Heart right ventricle (tissue), 16 donors: ENCODE results near the gene TXN2. TPM values are rescaled to one million over a fixed set of nuclear protein-coding genes. Genes with fewer than 3 reads are reported as not detected.

Experiments used
- ATAC-seq, 8 donors: fragments of 200-7000 bp; cut with Tn5 transposase; one replicate each; pipeline ENCODE4 v1.9.1; 2020; ENCODE audit warnings: mild to moderate bottlenecking in 8 of 8, moderate library complexity in 8 of 8, moderate number of reproducible peaks in 1 of 8
- DNase-seq, 2 donors: peaks; one replicate each; pipeline ENCODE4 v3.0.0-alpha.2; 2020
- H3K27ac ChIP-seq, 10 donors: fragments of 200-600 bp; sonication (generic) in 2 of 10; one replicate each; pipeline versions ENCODE4 v1.5.0 to v1.8.0; 2020 to 2022; ENCODE audit warnings: mild to moderate bottlenecking in 3 of 10
- H3K27me3 ChIP-seq, 7 donors: fragments of 200-600 bp; one replicate each; pipeline ENCODE4 v1.8.0; 2021 to 2022; ENCODE audit warnings: mild to moderate bottlenecking in 2 of 7
- H3K36me3 ChIP-seq, 9 donors: fragments of 200-600 bp; sonication (generic) in 1 of 9; one replicate each; pipeline versions ENCODE4 v1.5.0 to v1.8.0; 2020 to 2022; ENCODE audit warnings: mild to moderate bottlenecking in 2 of 9
- H3K4me1 ChIP-seq, 9 donors: fragments of 200-600 bp; sonication (generic) in 1 of 9; one replicate each; pipeline versions ENCODE4 v1.5.0 to v1.8.0; 2020 to 2022; ENCODE audit warnings: mild to moderate bottlenecking in 4 of 9
- H3K4me3 ChIP-seq, 10 donors: fragments of 200-600 bp; sonication (generic) in 2 of 10; one replicate each; pipeline versions ENCODE4 v1.5.0 to v1.8.0; 2020 to 2022; ENCODE audit warnings: mild to moderate bottlenecking in 7 of 10, moderate library complexity in 2 of 10
- H3K9me3 ChIP-seq, 11 donors: fragments of 200-600 bp in 10 of 11; sonication (generic) in 2 of 11; one replicate each; pipeline versions ENCODE4 v1.5.0 to v1.8.0; 2013 to 2022; ENCODE audit warnings: mild to moderate bottlenecking in 2 of 11, control low read depth in 1 of 11, moderate library complexity in 1 of 11
- WGBS, 2 donors: extraction: QIAGEN DNeasy Blood & Tissue Kit; methylation state at CpG; one replicate each; pipeline ENCODE4 v1.1.7; 2013; ENCODE audit warnings: inconsistent platforms in 1 of 2; 5-methylcytosine and 5-hydroxymethylcytosine counted together
- intact Hi-C, 10 donors: fragments of 100-400 bp; cut with DNase I; formaldehyde crosslinking; loops; one replicate each; pipeline versions ENCODE4 v1.11.1 to v1.14.2; 2022
- polyA plus RNA-seq, 2 donors: library from polyadenylated mRNA; stranded (reverse); fragments of 200-250 nt; gene quantifications; one replicate each; pipeline ENCODE4 v1.2.3, GENCODE V29; 2013
- total RNA-seq, 10 donors: library from RNA; stranded (reverse); fragmentation: NEBNext Ultra II Directional in 3 of 10; extraction: Animal tissue kit (Norgen Biotek cat#: 25700) in 3 of 10; gene quantifications; one replicate each; pipeline versions ENCODE4 v1.2.1 to v1.2.4, GENCODE V29; 2021 to 2023
- TF ChIP-seq, protein P1 (sequence below), 9 donors: fragments of 200-600 bp; sonication (generic) in 2 of 9; IDR thresholded peaks; one replicate each; pipeline versions ENCODE4 v1.5.0 to v1.8.0; 2021 to 2022; ENCODE audit warnings: antibody characterized with exemption in 9 of 9, mild to moderate bottlenecking in 5 of 9, moderate library complexity in 1 of 9
- donor health status: Arrhythmogenic right ventricular cardiomyopathy.
- donor health status: ischemic (EF 13 %, LVEDD 7.1; RV severe dilation, severe dysfunction).
- donor health status: healthy with polysubstance abuse.
- donor health status: DM: no; HTN: yes; CAD: no.
- donor health status: DM: no; HTN: no; CAD: no.
- donor health status: ischemic (EF 25% LVEDD 6.9; RV normal size, moderate dysfunction).
- donor health status: ischemic (EF 25% LVEDD 5.7; RV mildly dilated, moderate dysfunction).
- donor health status: healthy.
- donor health status: DM: yes; HTN: yes; CAD: no.
- donor health status: Ischemic cardiomyopathy.
- donor health status: ischemic (EF 35%, LVEDD 5.7; RV mildly dilated, moderate dysfunction).
- donor health status: nonischemic (EF 11% LVEDD 7.7; RV severe dilation, severe dysfunction).
- donor health status: DM: yes; HTN: yes; CAD: no.
- donor health status: PGD.
- donor health status: ischemic (EF 29% LVEDD 5.4; RV normal size, mild dysfunction).
- donor health status: nonischemic (EF 23%, LVEDD 6.1; RV moderate dilation, normal function).

The TXN2 gene
- total and polyA plus RNA-seq, 12 donors: 103 to 155 (median 122) TPM

DNA sequence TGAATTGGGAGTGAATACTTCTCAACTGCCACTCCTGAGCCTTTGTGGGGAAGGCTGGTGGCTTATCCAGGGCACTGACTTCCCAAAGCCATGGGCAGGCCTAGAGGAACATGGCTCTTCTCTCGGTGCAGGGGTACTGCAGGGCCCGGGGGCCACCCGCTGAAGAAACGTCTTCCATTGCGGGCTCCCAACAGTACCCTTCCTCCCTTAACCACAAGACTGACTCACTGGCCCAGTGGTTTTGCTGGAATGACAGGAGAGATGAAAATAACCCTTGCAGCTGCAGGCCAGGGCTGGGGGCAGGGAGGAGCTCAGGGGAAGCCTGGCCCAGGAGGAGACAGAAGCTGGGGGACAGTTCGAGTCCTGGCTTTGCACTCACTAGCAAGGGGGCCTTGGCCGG is 13.5 kb downstream of the TXN2 start:
- Histone ChIP-seq H3K9me3 (no peaks in the 10 kb centered on the region), H3K27ac (peak overlapping the region; percentile 39 to 97 (median 90)), H3K36me3 (peaks cover 0 to 34% (median under 1%) of the 10 kb centered on the region in 9 donors), H3K4me1 (peaks cover 15 to 83% (median 72%) of the 10 kb centered on the region in 9 donors), H3K4me3 (no peak overlapping the region), H3K27me3 (no peaks in the 10 kb centered on the region)
- ATAC-seq: peak in 3 of 8 donors; percentile 4 to 9 (median 8)
- intact Hi-C loops: loop anchor here in 5 of 10 donors (2.0 to 5.0 kb wide), 3 partner anchors 81 to 146 kb away; partner anchors contain the start of gene MYH9 (in 3 of the 5)
- no peak for DNase-seq
- WGBS, 2 donors: 66 to 67% methylated on average over 7 of the region's 7 CpGs
- TF ChIP-seq, protein P1, sequence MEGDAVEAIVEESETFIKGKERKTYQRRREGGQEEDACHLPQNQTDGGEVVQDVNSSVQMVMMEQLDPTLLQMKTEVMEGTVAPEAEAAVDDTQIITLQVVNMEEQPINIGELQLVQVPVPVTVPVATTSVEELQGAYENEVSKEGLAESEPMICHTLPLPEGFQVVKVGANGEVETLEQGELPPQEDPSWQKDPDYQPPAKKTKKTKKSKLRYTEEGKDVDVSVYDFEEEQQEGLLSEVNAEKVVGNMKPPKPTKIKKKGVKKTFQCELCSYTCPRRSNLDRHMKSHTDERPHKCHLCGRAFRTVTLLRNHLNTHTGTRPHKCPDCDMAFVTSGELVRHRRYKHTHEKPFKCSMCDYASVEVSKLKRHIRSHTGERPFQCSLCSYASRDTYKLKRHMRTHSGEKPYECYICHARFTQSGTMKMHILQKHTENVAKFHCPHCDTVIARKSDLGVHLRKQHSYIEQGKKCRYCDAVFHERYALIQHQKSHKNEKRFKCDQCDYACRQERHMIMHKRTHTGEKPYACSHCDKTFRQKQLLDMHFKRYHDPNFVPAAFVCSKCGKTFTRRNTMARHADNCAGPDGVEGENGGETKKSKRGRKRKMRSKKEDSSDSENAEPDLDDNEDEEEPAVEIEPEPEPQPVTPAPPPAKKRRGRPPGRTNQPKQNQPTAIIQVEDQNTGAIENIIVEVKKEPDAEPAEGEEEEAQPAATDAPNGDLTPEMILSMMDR (IDR thresholded peaks at IDR 0.05): no peak

DNA sequence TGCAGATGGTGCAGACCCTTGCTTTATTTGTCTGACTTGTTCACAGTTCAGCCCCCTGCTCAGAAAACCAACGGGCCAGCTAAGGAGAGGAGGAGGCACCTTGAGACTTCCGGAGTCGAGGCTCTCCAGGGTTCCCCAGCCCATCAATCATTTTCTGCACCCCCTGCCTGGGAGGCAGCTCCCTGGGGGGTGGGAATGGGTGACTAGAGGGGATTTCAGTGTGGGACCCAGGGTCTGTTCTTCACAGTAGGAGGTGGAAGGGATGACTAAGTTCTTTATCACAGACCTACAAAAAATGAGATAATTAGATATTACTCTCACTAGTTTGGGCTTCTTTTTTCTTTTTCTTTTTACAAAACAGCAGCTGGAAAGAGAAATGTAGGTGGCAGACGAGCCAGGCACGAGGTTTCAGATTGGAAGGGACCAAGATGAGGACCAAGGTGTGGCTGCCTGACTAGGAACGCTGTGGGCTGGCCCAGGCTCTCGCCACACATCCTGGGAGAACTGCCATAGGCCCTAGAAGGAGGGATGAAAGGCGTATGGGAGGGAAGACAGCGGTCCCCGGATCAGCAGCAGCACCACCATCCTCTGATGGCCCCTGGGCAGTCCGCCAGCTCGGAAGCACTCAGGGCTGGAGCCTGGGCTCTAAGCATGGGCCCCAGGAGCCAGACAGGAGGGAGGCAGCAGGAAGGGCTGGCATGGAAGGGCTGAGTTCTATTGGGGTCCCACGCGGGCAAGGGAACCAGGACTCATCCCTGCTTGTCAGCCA is 14.2 kb downstream of the TXN2 start:
- 46 to 59% methylated on average over 14 of the region's 14 CpGs for WGBS, 2 donors
- TF ChIP-seq, protein P1 (IDR thresholded peaks at IDR 0.05): no peak
- H3K36me3 ChIP-seq: peaks cover 0 to 27% (median 0%) of the 10 kb centered on the region in 9 donors
- DNase-seq (peak; percentile 77 to 80), ATAC-seq (peak; percentile 9 to 55 (median 30))
- H3K9me3 ChIP-seq: no peaks in the 10 kb centered on the region
- peaks cover 18 to 90% (median 77%) of the 10 kb centered on the region in 9 donors for H3K4me1 ChIP-seq
- intact Hi-C loops: loop anchor here in 5 of 10 donors (5.0 kb wide), 2 partner anchors 80 to 145 kb away; partner anchors contain the start of gene MYH9 (in 3 of the 5)
- H3K4me3 ChIP-seq: no peak overlapping the region
- H3K27me3 ChIP-seq: no peaks in the 10 kb centered on the region
- H3K27ac ChIP-seq: peak overlapping the region; percentile 39 to 97 (median 90)

DNA sequence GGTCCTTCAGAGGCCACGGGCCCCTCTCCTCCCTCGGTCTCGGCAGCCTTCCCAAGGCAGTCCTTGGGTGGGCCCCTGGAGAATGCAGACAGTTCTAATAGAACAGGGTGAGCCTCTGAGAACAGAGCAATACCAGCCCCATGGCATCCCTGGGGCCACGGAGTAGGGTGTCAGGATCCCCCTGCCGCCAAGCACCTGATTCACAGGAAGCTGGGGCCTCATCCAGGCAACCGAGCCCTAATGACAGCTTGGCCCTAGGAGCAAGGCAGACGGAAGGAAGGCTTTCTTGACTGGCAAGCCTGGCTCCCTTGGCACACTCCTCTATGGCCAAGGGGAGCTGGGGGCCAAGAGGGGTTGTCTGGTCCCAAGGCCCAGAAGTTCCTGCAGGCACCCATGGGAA is 15.2 kb downstream of the TXN2 start:
- H3K36me3 ChIP-seq: peaks cover 0 to 17% (median 0%) of the 10 kb centered on the region in 9 donors
- H3K27ac ChIP-seq: peak overlapping the region; percentile 70 to 97 (median 90)
- no peak for ATAC-seq
- TF ChIP-seq, protein P1 (IDR thresholded peaks at IDR 0.05): no peak
- H3K9me3 ChIP-seq: no peaks in the 10 kb centered on the region
- intact Hi-C loops: loop anchor here in 5 of 10 donors (5.0 kb wide), 2 partner anchors 79 to 144 kb away; partner anchors contain the start of gene MYH9 (in 3 of the 5)
- H3K4me3 ChIP-seq: no peak overlapping the region
- 76 to 81% methylated on average over 7 of the region's 7 CpGs for WGBS, 2 donors
- H3K27me3 ChIP-seq: no peaks in the 10 kb centered on the region
- H3K4me1 ChIP-seq: peaks cover 26 to 100% (median 87%) of the 10 kb centered on the region in 9 donors
- DNase-seq: no peak

DNA sequence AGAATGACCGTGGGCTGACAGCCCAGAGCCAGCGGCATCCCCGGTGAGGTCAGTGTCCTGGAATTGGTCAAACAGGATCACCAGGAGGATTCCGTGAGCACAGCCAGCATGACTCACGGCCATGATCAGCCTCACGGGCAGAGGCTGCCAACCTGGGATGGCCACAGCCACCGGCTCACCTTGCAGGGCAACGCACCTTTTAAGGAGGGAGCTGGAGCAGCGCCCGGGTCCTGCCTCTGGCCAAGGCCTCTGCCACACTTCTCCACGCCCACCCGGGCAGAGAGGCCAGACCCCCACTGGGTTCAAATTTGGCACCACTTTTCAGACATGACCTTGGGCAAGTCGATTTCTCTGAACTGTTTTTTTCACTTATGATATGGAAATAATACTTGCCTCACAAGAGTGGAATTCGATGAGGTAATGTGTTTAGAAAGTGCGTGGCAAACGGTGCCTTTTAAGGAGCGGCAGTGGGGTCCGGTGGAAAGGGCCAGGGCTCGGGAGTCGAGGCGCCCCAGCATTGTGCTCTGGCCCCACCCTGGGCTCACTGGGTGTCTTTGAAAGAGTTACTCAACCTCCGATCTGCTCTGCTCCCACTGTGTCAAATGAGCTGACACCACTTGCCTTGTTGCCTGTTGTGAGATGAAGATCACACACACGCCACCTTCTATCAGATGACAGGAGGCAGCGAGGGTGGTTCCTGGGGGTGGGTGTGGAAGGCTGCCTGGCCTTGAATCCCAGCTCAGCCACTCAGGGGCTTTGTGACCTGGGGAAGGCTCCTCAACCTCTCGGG is 16.0 kb downstream of the TXN2 start:
- ATAC-seq: peak; percentile 36 to 76 (median 64)
- 44 to 46% methylated on average over 25 of the region's 25 CpGs for WGBS, 2 donors
- Histone ChIP-seq H3K4me3 (no peak overlapping the region), H3K27ac (peak overlapping the region; percentile 70 to 97 (median 90)), H3K27me3 (no peaks in the 10 kb centered on the region), H3K4me1 (peaks cover 26 to 99% (median 88%) of the 10 kb centered on the region in 9 donors), H3K36me3 (peaks cover 0 to 9% (median 0%) of the 10 kb centered on the region in 9 donors), H3K9me3 (no peaks in the 10 kb centered on the region)
- intact Hi-C loops: loop anchor here in 6 of 10 donors (1.0 to 5.0 kb wide), 4 partner anchors 78 to 143 kb away; partner anchors contain the start of gene MYH9 (in 3 of the 6)
- TF ChIP-seq, protein P1 (IDR thresholded peaks at IDR 0.05): no peak
- peak; percentile 52 to 86 for DNase-seq
